Activated CD8-positive, alpha-beta memory T cell treated with anti-CD3 and anti-CD28 coated beads, Interleukin-2, amount 50 U/mL, for 24 hours (primary cell): ENCODE results near the gene CEP128.

Source experiments
- DNase-seq: peaks from one replicate; pipeline ENCODE4 v3.0.0-alpha.2; 2020; ENCODE audit errors: extremely low read depth

Gene CEP128

GRCh38 chr14:80664576-80664975 lies 277.0 kb downstream of the CEP128 start:
- DNase-seq: no peak

- no peak for DNase-seq
These were observed 278.0 kb downstream of the CEP128 start for GRCh38 chr14:80663541-80663940.

GRCh38 chr14:80659783-80660182 lies 281.8 kb downstream of the CEP128 start:
- no peak for DNase-seq

GRCh38 chr14:80658733-80659132 lies 282.8 kb downstream of the CEP128 start:
- DNase-seq: no peak

GRCh38 chr14:80658155-80658554 lies 283.4 kb downstream of the CEP128 start:
- no peak for DNase-seq

GRCh38 chr14:80653956-80654355 lies 287.6 kb downstream of the CEP128 start:
- DNase-seq: no peak

GRCh38 chr14:80645667-80646413 lies 295.7 kb downstream of the CEP128 start:
- DNase-seq: no peak

- no peak for DNase-seq
These were observed 296.7 kb downstream of the CEP128 start for GRCh38 chr14:80644826-80645225.

GRCh38 chr14:80638620-80639515 lies 302.7 kb downstream of the CEP128 start:
- DNase-seq: no peak

GRCh38 chr14:80637756-80638619 lies 303.6 kb downstream of the CEP128 start:
- no peak for DNase-seq

- DNase-seq: no peak
These were observed 305.5 kb downstream of the CEP128 start for GRCh38 chr14:80636071-80636470.

- DNase-seq: no peak
These were observed 307.3 kb downstream of the CEP128 start for GRCh38 chr14:80634106-80634758.

- DNase-seq: no peak
These were observed 311.9 kb downstream of the CEP128 start for GRCh38 chr14:80629606-80630005.

GRCh38 chr14:80628547-80628946 lies 313.0 kb downstream of the CEP128 start:
- DNase-seq: no peak

- DNase-seq: no peak
These were observed 313.8 kb downstream of the CEP128 start for GRCh38 chr14:80627745-80628144.

- DNase-seq: no peak
These were observed 317.0 kb downstream of the CEP128 start for GRCh38 chr14:80624581-80624980.

GRCh38 chr14:80621701-80622100 lies 319.8 kb downstream of the CEP128 start:
- no peak for DNase-seq

- DNase-seq: no peak
These were observed 321.1 kb downstream of the CEP128 start for GRCh38 chr14:80620434-80620833.

- no peak for DNase-seq
These were observed 322.7 kb downstream of the CEP128 start for GRCh38 chr14:80618751-80619329.

- DNase-seq: no peak
These were observed 325.7 kb downstream of the CEP128 start for GRCh38 chr14:80615831-80616230.

GRCh38 chr14:80609055-80609454 lies 332.5 kb downstream of the CEP128 start:
- DNase-seq: no peak
